HG03565 (cell line): Measurements from ENCODE around the gene PPIL1.
A peak's percentile ranks its signal among the peaks of the same experiment; 100 is the strongest.

Source experiments
- ATAC-seq: cut with Tn5 transposase; IDR thresholded peaks from one replicate; pipeline ENCODE4 v1.9.1; 2021; ENCODE audit warnings: mild to moderate bottlenecking, moderate library complexity; ENCODE audit not compliant: unreplicated experiment

The PPIL1 gene

DNA sequence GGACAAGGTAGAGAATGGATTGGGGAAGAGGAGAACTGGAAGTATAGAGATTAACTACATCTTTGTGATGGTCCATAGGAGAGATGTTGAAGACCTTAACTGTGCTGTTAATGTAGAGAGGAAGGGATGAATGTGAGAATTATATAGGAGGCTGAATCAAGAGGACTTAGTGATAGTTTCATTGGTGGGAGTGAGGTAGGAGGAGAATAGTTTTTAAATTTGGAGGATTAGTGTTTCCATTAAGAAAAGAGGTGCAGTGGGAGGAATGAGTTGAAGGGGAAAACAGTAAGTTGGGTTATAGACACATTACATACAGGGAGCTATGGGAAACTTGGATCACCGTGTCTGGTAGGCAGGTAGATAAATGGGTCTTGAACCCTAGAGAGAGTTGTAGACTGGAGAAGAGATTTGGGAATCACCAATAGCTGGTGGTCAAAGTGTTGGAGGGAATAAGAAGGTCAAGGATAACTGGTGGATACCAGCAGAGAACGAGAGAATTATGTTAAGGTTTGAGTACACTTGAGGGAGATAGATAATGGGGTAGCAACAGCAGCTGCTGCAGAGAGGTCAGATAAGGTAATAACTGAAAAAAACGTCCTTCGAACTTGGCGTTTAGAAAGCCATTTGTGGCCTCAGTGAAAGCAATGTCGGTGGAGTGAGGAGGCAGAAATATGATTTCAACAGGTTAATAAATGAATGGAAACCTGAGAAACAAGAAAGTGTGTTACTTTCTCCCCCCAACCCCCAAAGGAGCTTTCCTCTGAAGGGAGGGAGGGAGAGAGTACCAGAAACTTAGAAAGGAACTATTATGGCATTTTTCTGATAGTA lies 14.3 kb upstream of the PPIL1 start:
- no peak for ATAC-seq

- no peak for ATAC-seq
Measured at GRCh38 chr6:36888115-36888643, 13.6 kb upstream of the PPIL1 start.

GRCh38 chr6:36886950-36887618 lies 12.5 kb upstream of the PPIL1 start:
- ATAC-seq = no peak

- ATAC-seq = peak; percentile 92
Measured at GRCh38 chr6:36885461-36886401, 11.1 kb upstream of the PPIL1 start, which contains the start of gene C6orf89. Gene C6orf89 (plus strand): TSS chr6:36885952. CDS start chr6:36899445, 13,493 bp downstream.

GRCh38 chr6:36884610-36885009 lies 10.0 kb upstream of the PPIL1 start:
- ATAC-seq = no peak

- ATAC-seq = no peak
Measured at GRCh38 chr6:36875250-36875633, 639 bp upstream of the PPIL1 start.

- ATAC-seq = no peak
Measured at GRCh38 chr6:36873612-36874442, 776 bp downstream of the PPIL1 start.

DNA sequence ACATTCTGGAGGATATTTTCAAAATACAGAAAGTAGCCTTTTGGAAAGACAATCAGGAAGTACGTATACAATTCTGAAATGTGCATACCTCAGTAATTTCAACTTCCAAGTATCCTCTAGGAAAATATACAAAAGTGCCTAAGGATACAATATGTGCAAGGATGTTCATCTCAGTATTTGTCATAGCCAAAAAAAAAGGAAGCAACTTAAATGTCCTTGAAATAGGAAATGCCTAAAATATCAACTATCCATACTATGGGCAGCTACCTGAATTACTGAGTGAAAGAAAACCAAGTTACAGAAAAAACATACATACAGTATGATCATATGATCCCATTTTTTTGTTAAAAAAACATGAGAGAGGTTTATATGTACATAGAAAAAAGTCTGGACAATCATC lies 1.5 kb downstream of the PPIL1 start:
- no peak for ATAC-seq

DNA sequence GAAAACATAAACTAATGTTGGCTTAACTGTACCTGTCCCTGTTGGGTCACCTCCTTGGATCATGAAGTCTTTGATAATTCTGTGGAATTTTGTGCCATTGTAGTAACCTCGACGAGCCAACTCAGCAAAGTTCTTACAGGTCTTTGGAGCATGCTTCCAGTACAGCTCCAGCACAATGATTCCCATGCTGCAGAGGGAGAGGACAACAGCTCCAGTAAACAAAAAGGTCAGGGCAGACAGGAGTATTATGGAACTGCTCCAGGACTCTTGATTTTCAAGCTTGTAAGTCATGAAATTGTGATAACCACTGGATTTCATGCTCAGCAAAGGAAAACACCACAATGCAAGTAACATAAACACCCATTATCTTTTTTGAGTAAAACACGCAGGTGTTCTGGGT lies 2.9 kb downstream of the PPIL1 start:
- no peak for ATAC-seq

DNA sequence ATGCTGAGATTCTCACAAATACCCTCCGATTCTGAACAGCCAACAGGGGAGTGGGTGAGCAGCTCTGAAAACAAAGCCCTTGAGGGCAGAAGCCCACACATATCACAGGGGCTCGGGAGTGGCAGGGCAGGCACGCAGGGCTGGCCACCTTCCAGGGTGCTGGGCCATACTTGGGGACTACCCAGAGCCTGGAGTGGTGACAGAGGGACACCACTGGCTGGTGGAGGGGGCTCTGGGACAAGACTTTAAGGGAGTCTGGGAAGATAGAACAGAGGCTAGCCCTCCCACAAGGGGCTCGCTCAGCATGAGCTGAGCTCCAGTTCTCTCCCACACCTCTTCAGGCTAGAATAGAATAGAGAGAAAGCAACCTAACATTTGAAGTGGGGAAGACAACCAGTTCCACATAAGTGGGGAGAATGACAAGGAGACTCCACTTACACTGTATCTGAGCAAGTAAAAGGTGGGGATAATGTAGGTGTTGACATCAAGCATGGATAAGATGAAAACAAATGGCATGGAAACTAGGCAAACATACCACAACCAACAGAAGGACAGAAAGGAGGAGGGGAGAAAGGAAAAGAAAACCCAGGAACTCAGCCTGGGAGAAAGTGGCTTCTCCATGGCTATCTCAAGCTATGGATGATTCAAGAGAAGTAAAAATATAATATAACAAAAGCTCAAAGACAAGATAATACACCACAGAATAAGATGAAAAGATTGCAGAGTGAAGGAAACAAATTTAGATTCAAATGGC lies 7.0 kb downstream of the PPIL1 start:
- no peak for ATAC-seq

- no peak for ATAC-seq
Measured at GRCh38 chr6:36865835-36866234, 8.8 kb downstream of the PPIL1 start.

- ATAC-seq = no peak
Measured at GRCh38 chr6:36863670-36864540, 10.7 kb downstream of the PPIL1 start.

- no peak for ATAC-seq
Measured at GRCh38 chr6:36862848-36863382, 11.7 kb downstream of the PPIL1 start.

DNA sequence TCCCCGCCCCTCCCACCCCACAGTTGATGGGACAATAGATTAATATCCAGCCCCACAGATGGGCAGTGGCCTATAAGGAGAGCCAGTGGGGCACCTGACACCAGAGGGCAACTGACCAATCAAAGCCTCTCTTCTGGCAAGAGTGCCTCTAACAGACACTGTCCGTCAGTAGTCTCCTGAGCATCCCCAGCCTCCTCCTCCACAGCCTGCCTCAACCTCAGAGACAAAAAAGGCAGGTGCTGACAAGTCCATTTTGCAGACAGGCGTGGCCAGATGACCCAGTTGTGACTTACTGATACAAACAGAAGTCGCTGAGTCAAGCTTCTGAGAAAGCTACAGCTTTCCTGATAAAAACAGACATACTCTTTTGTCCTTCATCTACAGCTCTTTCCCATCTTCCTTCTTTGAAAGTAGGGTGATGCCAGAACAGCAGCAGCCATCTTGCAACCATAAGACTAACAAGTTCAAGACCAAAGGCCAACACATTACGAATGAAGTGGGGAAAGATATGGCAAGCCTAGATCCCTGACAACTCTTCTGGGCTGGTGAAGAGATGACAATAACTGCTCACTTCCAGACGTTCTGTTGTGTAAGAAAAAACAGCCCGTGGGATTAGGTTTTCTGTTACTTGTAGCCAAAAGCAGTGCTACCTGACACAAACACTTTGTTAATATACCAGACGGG lies 12.3 kb downstream of the PPIL1 start:
- no peak for ATAC-seq

- ATAC-seq = no peak
Measured at GRCh38 chr6:36860126-36860525, 14.5 kb downstream of the PPIL1 start.

DNA sequence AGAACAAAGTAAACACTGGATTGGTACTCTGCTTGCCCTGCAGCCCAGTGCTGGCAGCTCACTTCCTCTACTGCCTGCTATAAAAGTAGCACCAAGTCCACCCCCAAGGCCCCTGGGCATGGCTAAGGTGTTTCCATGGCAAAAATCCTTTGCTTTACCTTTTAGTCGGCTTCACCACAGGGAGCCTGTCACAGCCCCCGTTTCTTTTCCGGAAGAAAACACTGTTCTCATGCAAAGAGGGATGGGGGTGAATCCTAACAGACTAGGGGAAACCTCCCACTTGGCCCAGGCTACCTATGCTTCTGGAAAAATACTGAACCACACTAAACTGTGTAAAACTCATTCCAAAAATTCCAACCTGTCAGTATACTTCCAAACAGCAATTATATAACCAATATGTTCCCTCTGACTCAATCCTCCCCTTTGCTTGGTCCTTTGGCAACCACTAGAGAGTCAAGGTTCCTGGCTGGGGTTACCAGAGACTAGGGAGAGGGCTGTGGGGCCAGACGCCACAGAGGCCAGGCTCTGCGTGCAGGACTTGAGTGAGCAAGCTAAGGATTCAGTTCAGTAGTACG lies 16.1 kb downstream of the PPIL1 start:
- no peak for ATAC-seq

- no peak for ATAC-seq
Measured at GRCh38 chr6:36857325-36857724, 17.3 kb downstream of the PPIL1 start.
